T1000 (cell line): ENCODE measurements around the gene MKI67.

Experiments
- DNase-seq: peaks from one replicate; lab custom pipeline; 2025; ENCODE audit warnings: mixed read lengths; lab: John Stamatoyannopoulos, UW

The MKI67 gene

DNA sequence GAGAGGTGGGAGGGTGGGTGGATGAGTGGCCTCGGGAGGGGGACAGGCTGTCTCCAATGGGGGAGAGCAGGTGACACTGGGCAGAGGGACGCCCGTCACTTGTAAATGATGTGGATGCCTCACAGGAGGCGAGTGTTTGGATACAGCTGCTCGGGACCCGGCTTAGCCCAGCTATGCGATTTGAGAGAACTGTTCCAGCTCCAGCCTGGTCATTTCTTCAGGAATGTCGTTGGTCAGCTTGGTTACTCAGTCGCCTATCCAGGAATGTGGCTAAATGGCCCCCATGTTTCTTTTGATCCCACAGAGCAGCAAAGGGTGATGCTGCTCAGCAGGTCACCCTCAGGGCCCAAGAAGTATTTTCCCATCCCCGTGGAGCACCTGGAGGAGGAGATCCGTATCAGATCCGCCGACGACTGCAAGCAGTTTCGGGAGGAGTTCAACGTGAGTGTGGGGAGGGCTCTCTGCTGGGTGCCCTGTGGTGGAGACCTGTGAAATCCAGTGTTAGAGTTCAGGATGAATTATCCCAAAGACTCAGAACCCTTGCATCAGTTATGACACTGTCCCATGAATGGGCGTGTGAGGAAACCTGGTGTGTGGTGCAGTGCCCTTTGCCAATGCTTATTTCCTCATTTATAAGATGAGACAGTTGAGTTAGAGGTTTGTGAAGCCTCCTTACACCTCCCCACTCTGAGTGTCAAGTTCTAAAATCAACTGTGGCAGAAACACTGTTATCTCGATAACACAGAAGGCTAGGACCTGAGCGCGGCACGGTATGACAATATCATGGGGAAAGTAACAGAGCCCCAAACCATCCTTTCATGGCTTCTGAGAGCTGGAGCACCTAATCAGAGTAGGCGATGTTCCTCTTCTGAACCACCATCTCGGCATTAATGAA, 76.8 kb downstream of the MKI67 start:
- no peak for DNase-seq

DNA sequence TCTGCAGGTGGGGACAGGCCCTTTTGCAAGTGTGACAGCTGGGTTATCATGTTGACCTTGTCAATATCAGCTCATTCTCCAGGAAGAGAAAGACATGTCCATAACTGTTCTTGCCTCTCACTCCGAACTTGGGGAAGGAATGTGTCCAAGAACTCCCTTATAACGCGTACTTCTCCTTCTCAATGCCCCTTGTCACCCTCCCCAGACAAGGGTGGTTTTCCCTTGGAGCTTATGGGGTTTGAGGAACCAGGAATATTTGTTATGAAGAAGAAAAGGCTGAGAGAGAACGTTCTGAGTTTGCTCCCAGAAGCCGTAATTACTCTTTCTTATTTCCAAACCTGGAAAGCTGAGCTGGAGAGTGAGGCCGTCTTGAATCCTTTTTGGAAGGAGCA, 77.4 kb downstream of the MKI67 start:
- no peak for DNase-seq

DNA sequence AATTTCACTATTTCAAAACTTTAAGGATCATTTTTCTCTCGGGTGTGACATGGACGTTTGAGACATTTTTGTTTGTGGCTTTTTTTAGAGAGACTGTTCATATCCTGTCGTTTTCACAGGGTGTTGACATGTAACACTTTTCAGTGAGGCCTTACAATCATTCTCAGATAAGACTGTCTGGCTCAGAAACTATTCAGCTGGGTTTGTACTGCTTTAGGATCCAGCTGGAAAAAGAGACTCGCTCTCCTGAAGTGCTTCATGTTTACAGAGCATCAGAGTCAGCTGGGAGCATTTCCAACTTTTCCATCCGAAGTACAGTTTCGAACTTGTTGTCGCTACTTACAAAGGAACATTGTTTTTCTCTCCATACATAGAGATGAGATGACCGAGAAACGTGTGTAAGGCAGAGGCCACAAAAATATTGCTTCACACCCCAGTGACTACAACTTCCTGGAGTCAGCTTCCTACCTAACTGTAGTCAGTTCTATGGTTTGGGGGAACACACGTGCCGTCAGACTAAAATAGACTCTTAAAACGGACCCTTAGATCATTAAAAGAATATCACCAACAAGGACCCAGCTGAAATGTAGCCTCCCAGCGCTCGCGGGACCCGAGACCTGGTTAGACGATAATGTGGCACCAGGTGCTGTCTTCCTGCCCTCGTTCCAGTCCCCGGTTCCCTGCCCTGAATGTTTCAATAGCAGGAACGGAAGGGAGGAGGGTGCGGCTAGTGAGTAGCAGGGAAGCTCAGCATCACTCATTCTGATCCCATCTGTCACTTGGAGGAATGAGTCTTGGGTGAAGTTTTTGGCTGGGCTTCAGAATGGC, 78.0 kb downstream of the MKI67 start:
- DNase-seq: no peak

DNA sequence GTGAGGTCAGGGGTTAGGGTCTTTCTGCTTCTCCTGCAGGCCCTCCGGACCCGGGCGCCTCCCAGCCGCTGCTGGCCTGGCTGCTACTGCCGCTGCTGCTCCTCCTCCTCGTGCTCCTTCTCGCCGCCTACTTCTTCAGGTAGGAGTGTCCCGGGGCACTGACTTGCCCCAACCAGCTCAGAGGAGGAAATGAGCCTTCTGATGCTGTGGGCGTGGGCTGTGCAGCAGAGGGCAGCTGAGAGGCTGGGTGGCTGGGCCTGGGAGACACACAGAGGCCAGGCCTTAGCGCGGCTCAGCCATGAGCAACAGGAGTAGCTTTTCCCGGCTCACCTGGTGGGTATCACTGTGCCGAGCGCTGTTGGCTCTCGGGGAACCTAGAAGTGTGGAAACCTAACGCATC, 78.9 kb downstream of the MKI67 start:
- DNase-seq: no peak

DNA sequence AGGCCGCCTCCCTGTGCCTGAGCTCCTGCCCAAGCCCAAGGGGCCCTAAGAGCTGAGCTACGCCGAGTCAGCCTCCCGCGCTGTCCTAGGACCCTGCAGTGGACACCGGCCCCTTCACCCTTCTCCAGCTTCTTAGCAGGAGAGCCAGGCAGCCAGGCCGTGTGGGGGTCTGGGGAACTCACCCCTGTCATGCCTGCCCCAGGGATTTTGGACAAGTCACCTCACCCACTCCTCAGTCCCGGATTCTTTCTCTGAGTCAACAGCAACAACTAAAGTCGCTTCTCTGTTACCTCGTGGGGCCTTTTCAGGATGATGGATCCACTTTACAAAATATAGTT, 79.3 kb downstream of the MKI67 start:
- DNase-seq: no peak
